ENCODE data around the gene RPS2.
"Not testable (repeated sequence)": the region's sequence is repeated elsewhere in the genome, so short reads cannot be mapped to it uniquely, and the experiment has no call there.

RPS2 gene

DNA sequence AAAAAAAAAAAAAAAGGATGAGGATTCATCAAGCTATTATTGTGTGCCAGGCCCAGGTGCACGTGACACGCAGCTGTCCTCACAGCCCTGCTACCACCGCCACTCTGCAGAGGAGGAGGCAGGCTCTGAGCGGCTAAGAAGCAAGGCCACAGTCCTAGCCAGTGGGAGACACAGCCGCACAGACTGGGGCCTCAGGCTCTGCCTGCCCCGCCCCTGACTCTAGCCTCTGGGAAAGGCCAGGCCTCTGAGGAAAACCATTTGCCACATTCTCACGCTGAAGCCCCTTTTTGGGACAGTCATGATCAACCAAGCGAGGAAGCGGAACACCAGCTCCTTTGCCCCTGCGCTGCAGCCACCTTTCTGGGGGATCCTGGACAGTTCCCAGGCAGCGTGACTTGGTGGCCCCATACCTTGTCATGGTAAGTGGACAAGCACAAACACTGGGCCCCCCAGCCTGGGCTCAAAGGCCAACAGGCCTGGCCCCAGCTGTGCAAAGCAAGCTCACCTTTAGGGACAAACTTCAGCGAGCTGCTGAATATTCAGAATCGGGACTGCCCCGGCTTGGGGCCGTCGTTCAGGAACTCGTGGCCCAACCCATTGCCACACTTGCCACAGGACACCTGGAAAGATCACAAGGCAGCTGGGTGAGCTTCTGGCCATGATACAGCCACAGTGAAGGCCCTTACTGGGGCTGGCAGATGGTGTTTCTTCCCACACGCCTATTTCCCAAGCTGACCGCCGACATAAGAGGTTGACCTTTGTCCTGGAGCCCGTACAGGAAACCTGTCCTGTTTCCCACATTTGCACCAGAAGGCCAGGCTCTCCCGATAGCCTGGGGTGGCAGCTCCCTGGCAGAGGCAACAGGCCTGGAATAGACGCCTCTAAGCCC, 24.1 kb downstream of the RPS2 start:
- H3K36me3 Mint-ChIP-seq: peaks cover 2% of the 10 kb centered on the region
- CTCF ChIA-PET: interaction anchor here (0.9 to 2.7 kb wide), 2 partner anchors 8 to 12 kb away, joined by 3 to 8 read pairs; no protein-coding TSS in a partner anchor

DNA sequence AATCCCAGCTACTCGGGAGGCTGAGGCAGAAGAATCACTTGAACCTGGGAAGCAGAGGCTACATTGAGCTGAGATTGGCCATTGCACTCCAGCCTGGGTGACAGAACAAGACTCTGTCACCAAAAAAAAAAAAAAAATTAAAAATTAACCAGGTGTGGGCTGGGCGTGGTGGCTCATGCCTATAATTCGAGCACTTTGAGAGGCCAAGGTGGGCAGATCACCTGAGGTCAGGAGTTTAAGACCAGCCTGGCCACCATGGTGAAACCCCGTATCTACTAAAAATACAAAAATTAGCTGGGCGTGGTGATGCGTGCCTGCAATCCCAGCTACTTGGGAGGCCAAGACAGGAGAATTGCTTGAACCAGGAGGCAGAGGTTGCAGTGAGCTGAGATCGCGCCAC, 24.8 kb downstream of the RPS2 start:
- not testable (repeated sequence) for H3K9me3 Mint-ChIP-seq, DNase-seq, H3K27ac Mint-ChIP-seq, H3K4me3 Mint-ChIP-seq, H3K36me3 Mint-ChIP-seq, H3K27me3 Mint-ChIP-seq
- CTCF ChIA-PET: interaction anchor here (2.7 kb wide), 1 partner anchor 11 kb away, joined by 8 read pairs; no protein-coding TSS in a partner anchor
- H3K4me1 Mint-ChIP-seq: peaks cover 30% of the 10 kb centered on the region

More for the DNA sequence above, 24.1 kb downstream of the RPS2 start:
- H3K27me3 Mint-ChIP-seq: no peaks in the 10 kb centered on the region
- peaks cover 30% of the 10 kb centered on the region for H3K4me1 Mint-ChIP-seq
- no peak overlapping the region for H3K27ac Mint-ChIP-seq
- no peaks in the 10 kb centered on the region for H3K9me3 Mint-ChIP-seq
- no peak overlapping the region for H3K4me3 Mint-ChIP-seq
- DNase-seq: no peak

DNA sequence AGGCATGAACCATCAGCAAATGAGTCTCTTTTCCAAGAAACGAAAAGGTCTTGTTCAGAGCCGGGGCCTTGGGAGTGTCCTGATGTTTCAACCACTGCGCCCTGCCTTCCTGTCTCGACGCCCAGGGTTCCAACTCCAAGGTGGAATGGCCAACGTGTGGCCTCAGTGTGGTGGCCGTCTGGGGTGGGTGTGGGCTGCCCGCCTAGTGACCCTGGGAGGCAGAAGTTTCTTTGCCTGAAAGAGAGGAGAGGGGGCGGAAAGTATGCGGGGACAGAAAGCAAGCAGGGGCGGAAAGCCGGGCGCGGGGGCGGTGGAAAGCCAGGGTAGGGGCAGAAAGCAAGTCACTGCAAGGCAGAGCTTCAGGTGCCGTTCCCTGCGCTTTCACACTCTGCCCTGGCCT, 25.7 kb downstream of the RPS2 start:
- H3K4me3 Mint-ChIP-seq: no peak overlapping the region
- DNase-seq: no peak
- no peaks in the 10 kb centered on the region for H3K9me3 Mint-ChIP-seq
- no peak overlapping the region for H3K27ac Mint-ChIP-seq
- peaks cover 24% of the 10 kb centered on the region for H3K4me1 Mint-ChIP-seq
- peaks cover 2% of the 10 kb centered on the region for H3K36me3 Mint-ChIP-seq
- CTCF ChIA-PET: no interaction called here
- H3K27me3 Mint-ChIP-seq: no peaks in the 10 kb centered on the region

- Mint-ChIP-seq H3K4me3 (no peak overlapping the region), H3K4me1 (peaks cover 18% of the 10 kb centered on the region), H3K27me3 (peaks cover 4% of the 10 kb centered on the region), H3K9me3 (no peaks in the 10 kb centered on the region), H3K36me3 (peaks cover 2% of the 10 kb centered on the region), H3K27ac (no peak overlapping the region)
- DNase-seq: no peak
- CTCF ChIA-PET: no interaction called here
These were observed 26.3 kb downstream of the RPS2 start for GRCh38 chr16:1938316-1938715.

DNA sequence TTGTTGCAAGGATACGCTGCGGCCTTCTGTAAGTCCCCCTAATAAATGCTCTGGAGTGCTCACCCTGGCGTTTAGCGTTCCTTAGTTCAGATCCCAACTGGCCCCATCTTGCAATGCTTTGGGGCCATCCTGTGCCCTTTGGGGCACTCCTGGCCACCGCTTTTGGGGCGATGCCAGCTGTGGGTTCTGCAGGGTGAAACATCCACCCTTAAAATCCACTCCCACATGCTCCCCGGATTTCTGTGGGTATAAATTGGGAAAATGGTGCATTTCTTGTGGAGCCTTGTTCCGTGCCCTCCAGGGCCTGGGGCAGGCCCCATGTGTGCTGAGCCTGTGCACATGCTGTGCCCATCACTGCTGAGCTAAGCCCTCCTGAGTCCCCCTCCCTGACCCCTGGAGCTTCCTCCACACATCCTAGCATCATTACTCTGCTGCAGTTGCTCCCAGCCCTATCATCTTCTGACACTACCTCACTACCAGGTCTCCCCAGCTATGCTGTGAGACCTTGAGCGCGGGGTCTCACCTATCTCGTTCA, 27.6 kb downstream of the RPS2 start:
- no peak overlapping the region for H3K27ac Mint-ChIP-seq
- peaks cover 10% of the 10 kb centered on the region for H3K4me1 Mint-ChIP-seq
- no peak overlapping the region for H3K4me3 Mint-ChIP-seq
- no peak for DNase-seq
- CTCF ChIA-PET: interaction anchor here (1.0 kb wide), 1 partner anchor 8 kb away, joined by 4 read pairs; no protein-coding TSS in a partner anchor
- H3K27me3 Mint-ChIP-seq: peaks cover 17% of the 10 kb centered on the region
- no peaks in the 10 kb centered on the region for H3K9me3 Mint-ChIP-seq
- H3K36me3 Mint-ChIP-seq: peaks cover 2% of the 10 kb centered on the region

- Mint-ChIP-seq H3K4me3 (no peak overlapping the region), H3K27me3 (peaks cover 23% of the 10 kb centered on the region), H3K36me3 (no peaks in the 10 kb centered on the region), H3K4me1 (peaks cover 4% of the 10 kb centered on the region), H3K27ac (no peak overlapping the region), H3K9me3 (no peaks in the 10 kb centered on the region)
- DNase-seq: no peak
- CTCF ChIA-PET: interaction anchor here (1.5 kb wide), 1 partner anchor 8 kb away, joined by 3 read pairs; no protein-coding TSS in a partner anchor
These were observed 31.4 kb downstream of the RPS2 start for GRCh38 chr16:1933097-1933661.

GRCh38 chr16:1932050-1933028, 32.3 kb downstream of the RPS2 start:
- H3K27me3 Mint-ChIP-seq: peaks cover 26% of the 10 kb centered on the region
- H3K9me3 Mint-ChIP-seq: no peaks in the 10 kb centered on the region
- H3K4me3 Mint-ChIP-seq: no peak overlapping the region
- no peaks in the 10 kb centered on the region for H3K36me3 Mint-ChIP-seq
- no peak for DNase-seq
- H3K27ac Mint-ChIP-seq: no peak overlapping the region
- H3K4me1 Mint-ChIP-seq: peaks cover 4% of the 10 kb centered on the region
- CTCF ChIA-PET: interaction anchor here (1.5 kb wide), 1 partner anchor 9 kb away, joined by 3 read pairs; no protein-coding TSS in a partner anchor

DNA sequence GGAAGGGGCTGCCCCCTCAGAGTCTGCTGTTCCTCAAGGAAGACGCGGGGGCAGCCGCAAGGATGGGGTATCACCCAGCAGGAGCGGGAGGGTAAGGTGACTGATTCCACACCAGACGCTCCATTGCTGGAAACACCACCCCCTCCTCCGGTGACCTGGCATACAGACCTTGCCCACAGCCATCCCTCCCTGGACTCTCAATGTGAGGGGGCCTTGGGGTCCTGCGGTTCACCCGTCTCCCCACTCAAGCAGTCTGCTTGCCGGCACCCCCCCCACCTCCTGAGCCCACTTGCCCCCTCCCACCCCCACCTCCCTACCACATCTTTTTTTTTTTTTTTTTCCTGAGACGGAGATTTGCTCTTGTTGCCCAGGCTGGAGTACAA, 34.3 kb downstream of the RPS2 start:
- Mint-ChIP-seq H3K27ac (no peak overlapping the region), H3K36me3 (no peaks in the 10 kb centered on the region), H3K27me3 (peaks cover 33% of the 10 kb centered on the region), H3K4me1 (peaks cover 4% of the 10 kb centered on the region), H3K4me3 (no peak overlapping the region), H3K9me3 (no peaks in the 10 kb centered on the region)
- DNase-seq: no peak
- CTCF ChIA-PET: interaction anchor here (0.8 to 2.5 kb wide), 3 partner anchors 10 to 68 kb away, joined by 3 to 8 read pairs (median 3); no protein-coding TSS in a partner anchor

DNA sequence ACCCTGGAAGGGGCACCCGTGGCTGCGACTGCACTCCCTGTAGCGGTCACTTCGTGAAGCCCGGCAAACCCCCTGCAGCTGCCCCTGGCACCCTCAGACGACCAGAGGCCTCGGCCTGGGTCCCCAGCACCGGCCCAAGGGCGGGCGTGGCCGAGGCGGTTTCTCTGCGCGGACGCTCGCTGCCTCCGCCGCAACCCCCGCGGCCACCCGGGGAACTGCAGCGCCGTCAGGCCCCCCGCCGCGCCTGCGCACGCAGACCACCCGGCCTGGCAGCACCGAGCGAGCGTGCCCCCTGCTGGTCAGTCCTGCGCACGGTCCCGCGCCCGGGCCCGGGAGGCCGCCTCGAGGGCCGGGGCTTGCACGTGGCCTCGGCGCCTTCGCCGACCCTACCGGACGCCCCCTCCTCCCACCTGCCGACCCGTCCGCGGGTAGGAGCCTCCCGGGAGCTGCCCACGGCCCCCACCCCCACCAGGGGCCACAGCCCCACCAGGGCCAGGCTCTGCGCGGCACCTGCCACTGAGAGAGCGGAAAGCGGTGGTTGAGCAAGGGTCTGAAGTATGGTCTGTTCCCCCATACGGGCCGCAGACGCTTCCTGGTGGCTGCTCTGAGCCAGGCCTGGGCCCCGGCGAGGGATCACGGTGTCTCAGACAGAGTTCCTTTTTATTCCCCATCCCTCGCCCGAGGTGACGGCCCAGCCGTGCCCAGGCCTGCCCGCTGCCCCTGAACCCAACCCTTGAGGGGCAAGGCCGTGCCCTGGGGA, 34.9 kb downstream of the RPS2 start:
- DNase-seq: peak; percentile 91
- H3K36me3 Mint-ChIP-seq: no peaks in the 10 kb centered on the region
- peaks cover 4% of the 10 kb centered on the region for H3K4me1 Mint-ChIP-seq
- H3K4me3 Mint-ChIP-seq: peak overlapping the region; percentile 35
- H3K27me3 Mint-ChIP-seq: peaks cover 39% of the 10 kb centered on the region
- H3K9me3 Mint-ChIP-seq: no peaks in the 10 kb centered on the region
- no peak overlapping the region for H3K27ac Mint-ChIP-seq
- CTCF ChIA-PET: interaction anchor here (1.0 to 2.5 kb wide), 5 partner anchors 11 to 147 kb away, joined by 3 to 10 read pairs (median 8); partner anchors contain the start of genes NUBP2 and SPSB3

DNA sequence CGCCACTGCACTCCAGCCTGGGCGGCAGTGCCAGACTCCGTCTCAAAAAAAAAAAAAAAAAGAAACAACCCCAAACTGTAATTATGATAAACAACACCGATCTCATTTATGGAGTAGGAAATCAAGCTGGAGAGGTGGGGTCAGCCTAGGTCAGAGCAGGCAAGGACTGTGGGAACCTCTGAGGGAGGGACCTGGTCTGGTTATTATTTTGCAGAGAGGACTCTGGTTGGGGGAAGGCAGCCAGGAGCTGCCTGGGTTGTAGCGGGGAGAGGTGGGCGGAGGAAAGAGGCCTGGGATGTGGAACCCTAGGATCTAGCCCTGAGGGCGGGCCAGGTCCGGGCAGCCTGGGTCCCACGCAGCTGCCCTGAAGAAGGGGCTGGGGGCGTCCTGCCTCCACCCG, 35.5 kb downstream of the RPS2 start:
- Mint-ChIP-seq H3K27ac (no peak overlapping the region), H3K4me3 (peak overlapping the region; percentile 63), H3K36me3 (no peaks in the 10 kb centered on the region), H3K4me1 (peaks cover 4% of the 10 kb centered on the region), H3K9me3 (no peaks in the 10 kb centered on the region), H3K27me3 (peaks cover 45% of the 10 kb centered on the region)
- CTCF ChIA-PET: interaction anchor here (1.0 to 2.5 kb wide), 7 partner anchors 8 to 146 kb away, joined by 3 to 10 read pairs (median 4); partner anchors contain the start of genes MSRB1, NUBP2 and SPSB3
- DNase-seq: peak; percentile 39

DNA sequence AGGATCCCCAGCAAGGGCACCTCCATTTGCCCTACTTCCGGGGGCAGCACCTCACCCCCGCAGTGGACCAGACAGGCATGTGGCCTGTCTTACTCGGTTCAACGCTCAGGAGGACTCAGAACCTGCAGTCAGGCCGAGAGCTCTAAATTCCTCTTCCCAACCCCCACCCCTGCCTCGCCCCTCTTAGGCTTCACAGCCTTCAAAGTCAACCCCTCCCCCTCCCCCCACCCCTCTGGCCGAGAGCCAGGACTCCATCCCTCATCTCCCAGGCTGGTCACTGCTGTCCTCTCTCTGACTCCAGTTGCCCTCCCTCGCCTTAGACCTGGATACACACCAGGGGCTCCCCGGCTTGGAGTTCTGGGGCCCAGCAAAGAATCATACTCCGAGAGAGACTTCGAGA, 38.4 kb downstream of the RPS2 start:
- CTCF ChIA-PET: no interaction called here
- peaks cover 4% of the 10 kb centered on the region for H3K4me1 Mint-ChIP-seq
- no peak overlapping the region for H3K27ac Mint-ChIP-seq
- no peaks in the 10 kb centered on the region for H3K9me3 Mint-ChIP-seq
- H3K4me3 Mint-ChIP-seq: no peak overlapping the region
- DNase-seq: no peak
- peaks cover 57% of the 10 kb centered on the region for H3K27me3 Mint-ChIP-seq
- no peaks in the 10 kb centered on the region for H3K36me3 Mint-ChIP-seq

GRCh38 chr16:1924095-1924494, 40.5 kb downstream of the RPS2 start:
- DNase-seq: no peak
- Mint-ChIP-seq H3K9me3 (no peaks in the 10 kb centered on the region), H3K4me1 (peaks cover 1% of the 10 kb centered on the region), H3K36me3 (no peaks in the 10 kb centered on the region), H3K27me3 (peaks cover 74% of the 10 kb centered on the region), H3K4me3 (no peak overlapping the region), H3K27ac (no peak overlapping the region)
- CTCF ChIA-PET: interaction anchor here (1.3 to 1.4 kb wide), 2 partner anchors 15 to 111 kb away, joined by 3 to 6 read pairs; no protein-coding TSS in a partner anchor
